NCI-H1694 (cell line): ENCODE data around the gene CSNK2A3.

ENCODE experiments used
- DNase-seq: peaks from one replicate; lab custom pipeline; 2025; lab: John Stamatoyannopoulos, UW

CSNK2A3 gene

GRCh38 chr11:11335043-11335442 is 18.0 kb downstream of the CSNK2A3 start:
- no peak for DNase-seq

GRCh38 chr11:11334607-11335006 is 18.4 kb downstream of the CSNK2A3 start:
- DNase-seq, result no peak

- DNase-seq, result no peak
Observed at GRCh38 chr11:11332141-11332710, 20.8 kb downstream of the CSNK2A3 start.

- no peak for DNase-seq
Observed at GRCh38 chr11:11329062-11329806, 23.8 kb downstream of the CSNK2A3 start.

- no peak for DNase-seq
Observed at GRCh38 chr11:11324090-11324489, 29.0 kb downstream of the CSNK2A3 start.

GRCh38 chr11:11322101-11322500 is 30.9 kb downstream of the CSNK2A3 start:
- DNase-seq, result no peak

- no peak for DNase-seq
Observed at GRCh38 chr11:11320825-11321224, 32.2 kb downstream of the CSNK2A3 start.

- DNase-seq, result no peak
Observed at GRCh38 chr11:11318961-11319360, 34.1 kb downstream of the CSNK2A3 start.

GRCh38 chr11:11318461-11318860 is 34.6 kb downstream of the CSNK2A3 start:
- no peak for DNase-seq

GRCh38 chr11:11316651-11317230 is 36.3 kb downstream of the CSNK2A3 start:
- no peak for DNase-seq

- DNase-seq, result no peak
Observed at GRCh38 chr11:11313902-11314692, 39.0 kb downstream of the CSNK2A3 start.

GRCh38 chr11:11313426-11313825 is 39.6 kb downstream of the CSNK2A3 start:
- DNase-seq, result no peak

GRCh38 chr11:11312738-11313137 is 40.3 kb downstream of the CSNK2A3 start:
- no peak for DNase-seq

GRCh38 chr11:11311169-11311568 is 41.9 kb downstream of the CSNK2A3 start:
- no peak for DNase-seq

GRCh38 chr11:11309906-11310305 is 43.1 kb downstream of the CSNK2A3 start:
- DNase-seq, result no peak

- DNase-seq, result no peak
Observed at GRCh38 chr11:11308249-11308648, 44.8 kb downstream of the CSNK2A3 start.

- no peak for DNase-seq
Observed at GRCh38 chr11:11306855-11307254, 46.2 kb downstream of the CSNK2A3 start.

- no peak for DNase-seq
Observed at GRCh38 chr11:11304550-11304949, 48.5 kb downstream of the CSNK2A3 start.

GRCh38 chr11:11302565-11302964 is 50.5 kb downstream of the CSNK2A3 start:
- no peak for DNase-seq
